ENCODE measurements around the gene KDM4B. TPM values are rescaled to one million over a fixed set of nuclear protein-coding genes. Genes with fewer than 3 reads are reported as not detected.

KDM4B gene
- total RNA-seq, 2 donors from 2014 or later = 31.0 to 31.4 TPM

DNA sequence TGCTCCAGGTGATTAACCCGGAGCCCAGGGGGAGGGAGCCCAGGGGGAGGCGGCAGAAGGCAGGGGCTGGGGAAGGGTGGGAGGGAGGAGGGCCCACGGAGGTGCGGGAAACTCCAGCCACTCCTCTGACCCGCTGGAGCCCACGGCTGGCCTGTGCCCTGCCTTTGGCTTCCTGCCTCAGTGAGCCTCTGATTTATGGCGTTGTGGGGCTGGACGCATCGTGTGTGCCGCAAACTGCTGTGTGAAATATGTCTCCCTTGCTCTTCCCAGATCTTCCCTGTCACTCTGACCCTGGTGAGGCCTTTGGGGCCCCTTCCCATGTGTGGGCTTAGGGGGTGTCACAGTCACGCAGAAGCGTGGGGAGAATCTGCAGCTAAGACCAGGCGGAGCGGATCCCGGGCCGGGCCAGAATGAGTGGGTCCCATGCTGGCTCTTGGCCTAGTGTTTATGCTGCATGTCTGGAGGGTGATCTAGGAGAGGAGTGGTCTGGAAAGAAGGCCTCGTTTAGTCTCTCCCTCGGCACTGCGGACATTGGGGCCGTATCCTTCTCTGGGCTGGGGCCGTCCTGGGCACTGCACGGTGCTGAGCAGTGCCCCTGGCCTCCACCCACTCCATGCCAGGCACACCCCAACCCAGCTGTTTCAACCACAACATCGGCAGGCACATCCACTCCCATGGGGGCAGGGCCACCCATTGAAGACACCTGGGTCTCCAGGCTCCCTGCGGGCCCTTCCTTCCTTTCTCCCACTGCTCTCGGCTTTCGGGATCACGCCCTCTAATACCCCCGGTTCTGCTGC lies 123.0 kb downstream of the KDM4B start:
- intact Hi-C loops (cut with DNase I) = no loop called here
- DNase-seq (ENCODE audit: low spot score) = no peak

DNA sequence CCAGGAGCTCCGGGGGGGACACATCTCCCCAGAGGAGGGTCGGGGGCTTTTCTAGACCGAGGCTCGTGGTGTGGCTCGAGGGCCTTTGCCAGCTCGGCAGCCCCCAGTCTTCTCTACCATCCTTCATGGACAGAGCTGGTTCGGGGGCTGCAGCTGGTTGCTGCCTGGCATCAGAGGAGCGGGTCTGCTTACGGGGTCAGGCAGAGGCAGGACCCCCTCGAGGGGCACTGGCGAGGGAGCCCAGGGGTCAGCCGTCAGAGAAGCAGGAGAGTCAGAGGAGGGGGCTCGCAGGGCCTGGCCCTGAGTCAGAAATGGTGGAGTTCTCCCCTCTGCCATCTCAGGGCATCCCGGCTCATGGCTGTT lies 123.5 kb downstream of the KDM4B start:
- DNase-seq (ENCODE audit: low spot score) = no peak
- intact Hi-C loops (cut with DNase I) = no loop called here

DNA sequence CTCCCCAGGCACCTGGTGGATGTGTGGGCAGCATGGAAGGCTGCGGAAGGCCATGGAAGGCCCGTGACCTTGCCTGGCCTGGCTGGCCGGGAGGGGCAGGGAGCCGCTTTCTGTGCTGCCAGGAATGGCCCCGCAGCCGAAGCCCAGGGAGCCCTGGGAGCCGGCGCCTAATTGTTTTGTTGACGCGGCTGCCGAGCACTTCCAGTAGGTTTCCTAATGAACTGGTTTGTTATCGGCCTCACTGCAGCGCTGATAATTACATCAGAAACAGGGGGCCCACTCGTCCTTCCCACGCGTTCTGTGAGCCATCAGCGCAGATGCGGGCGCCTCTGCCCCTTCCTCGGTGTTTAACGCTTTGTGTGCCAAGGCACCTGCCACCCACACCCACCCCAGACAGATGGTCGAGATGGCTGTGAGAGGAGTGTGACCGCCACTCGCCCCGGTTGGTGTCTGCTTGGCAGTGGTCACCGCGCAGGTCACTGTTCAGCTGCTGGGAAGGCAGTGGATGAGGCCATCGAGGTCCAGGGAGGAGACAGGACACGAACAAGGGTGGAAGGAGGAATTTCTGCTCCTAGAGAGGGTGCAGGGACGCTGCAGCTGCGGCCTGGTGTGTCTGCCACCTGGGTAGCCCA lies 124.5 kb downstream of the KDM4B start:
- intact Hi-C loops (cut with DNase I) = no loop called here
- no peak for DNase-seq (ENCODE audit: low spot score)

DNA sequence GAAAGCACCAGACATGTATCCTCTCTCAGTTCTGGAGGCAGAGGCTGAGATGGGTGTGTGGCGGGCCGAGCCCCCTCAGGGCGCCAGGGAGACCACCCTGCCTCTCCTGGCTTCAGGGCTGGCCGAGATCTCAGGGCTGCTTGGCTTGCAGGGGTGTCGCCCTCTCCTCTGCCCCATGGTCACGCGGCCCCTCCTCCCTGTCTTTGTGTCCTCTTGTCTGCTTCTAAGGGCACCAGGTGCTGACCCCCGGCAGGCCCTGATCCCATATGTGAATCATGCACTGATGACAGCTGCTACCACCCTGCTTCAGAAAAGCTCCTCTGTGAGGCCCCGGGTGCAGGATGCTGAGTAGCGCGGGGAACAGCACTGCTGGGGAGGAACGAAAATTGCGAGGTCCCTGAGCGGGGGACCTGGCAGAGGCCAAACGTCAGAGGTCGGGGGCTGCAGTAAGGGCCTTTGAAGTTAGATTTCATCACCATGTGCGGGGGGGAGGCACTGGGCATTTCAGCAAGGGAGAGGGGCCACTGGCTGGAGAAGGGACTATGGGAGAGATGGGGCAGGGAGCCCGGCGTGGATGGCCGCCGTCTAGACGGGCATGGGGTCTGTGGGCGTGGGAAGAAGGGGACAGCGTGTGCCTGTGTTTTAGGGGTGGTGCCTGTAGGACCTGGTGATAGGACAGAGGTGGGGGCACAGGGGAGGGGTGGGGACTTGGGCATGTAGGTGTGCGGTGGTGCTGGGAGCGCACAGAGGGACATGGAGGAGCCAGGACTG lies 125.2 kb downstream of the KDM4B start:
- no peak for DNase-seq (ENCODE audit: low spot score)
- intact Hi-C loops (cut with DNase I) = no loop called here

DNA sequence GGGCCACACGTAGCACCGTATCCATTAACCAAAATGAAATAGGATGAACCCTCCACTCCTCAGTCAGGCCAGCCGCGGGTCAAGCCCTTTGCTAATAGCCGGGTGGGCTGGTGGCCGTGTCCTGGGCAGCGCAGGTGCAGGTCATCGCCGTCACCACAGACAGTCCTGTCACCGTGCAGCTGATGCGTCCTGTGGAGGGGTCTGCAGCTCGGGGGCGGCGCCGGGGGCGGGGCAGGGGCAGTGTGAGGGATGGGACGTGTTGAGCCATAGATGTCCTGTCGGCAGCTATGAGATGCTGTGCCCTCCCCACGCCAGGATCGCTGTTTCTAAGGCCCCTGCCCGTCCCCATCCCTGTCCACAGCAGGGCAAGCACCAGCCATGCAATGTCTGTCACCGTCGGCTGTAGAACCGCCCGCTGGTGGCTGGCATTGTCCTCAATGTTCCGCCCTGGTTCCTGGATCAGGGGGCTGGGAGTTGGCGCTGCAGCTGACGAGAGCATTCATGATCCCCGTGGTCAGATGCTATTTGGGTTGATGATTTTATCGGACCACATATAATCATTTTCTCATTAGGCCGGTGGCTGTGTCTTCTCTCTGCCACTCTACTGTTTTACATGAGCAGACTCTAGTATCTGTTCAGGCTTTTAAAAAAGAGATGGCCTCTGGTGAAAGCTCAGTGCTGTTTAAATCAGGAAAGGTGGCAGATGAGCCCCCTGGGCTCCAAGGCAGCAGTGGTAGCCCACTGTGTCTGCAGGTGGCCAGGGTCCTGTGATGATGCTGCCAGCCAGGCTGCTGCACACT lies 126.1 kb downstream of the KDM4B start:
- DNase-seq (ENCODE audit: low spot score) = no peak
- intact Hi-C loops (cut with DNase I) = no loop called here

DNA sequence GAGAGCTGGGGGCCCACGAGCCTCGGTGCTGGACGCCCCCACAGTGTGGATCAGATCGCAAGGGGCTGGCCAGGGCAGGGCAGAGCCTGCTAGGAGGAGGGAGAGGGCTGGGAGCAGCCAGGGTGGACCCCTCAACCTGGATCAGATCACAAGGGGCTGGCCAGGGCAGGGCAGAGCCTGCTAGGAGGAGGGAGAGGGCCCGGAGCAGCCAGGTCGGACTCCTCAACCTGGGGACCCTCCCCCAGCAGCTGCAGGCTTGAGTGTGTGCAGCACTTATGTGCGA lies 126.6 kb downstream of the KDM4B start:
- intact Hi-C loops (cut with DNase I) = no loop called here
- no peak for DNase-seq (ENCODE audit: low spot score)

DNA sequence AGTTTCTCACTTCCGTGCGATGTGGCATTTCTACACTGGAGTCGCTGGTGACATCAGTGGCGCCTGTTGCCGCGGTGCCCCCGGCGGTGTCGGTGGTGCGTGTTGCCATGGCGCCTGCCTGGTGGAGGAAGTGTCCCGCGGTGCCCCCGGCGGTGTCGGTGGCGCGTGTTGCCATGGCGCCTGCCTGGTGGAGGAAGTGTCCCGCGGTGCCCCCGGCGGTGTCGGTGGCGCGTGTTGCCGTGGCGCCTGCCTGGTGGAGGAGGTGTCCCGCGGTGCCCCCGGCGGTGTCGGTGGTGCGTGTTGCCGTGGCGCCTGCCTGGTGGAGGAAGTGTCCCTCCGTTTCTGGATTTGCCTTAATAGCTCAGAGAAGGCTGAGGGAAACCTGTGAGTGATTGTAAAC lies 127.6 kb downstream of the KDM4B start:
- intact Hi-C loops (cut with DNase I) = no loop called here
- DNase-seq (ENCODE audit: low spot score) = no peak

GRCh38 chr19:5097331-5097930 lies 128.5 kb downstream of the KDM4B start:
- intact Hi-C loops (cut with DNase I) = no loop called here
- DNase-seq (ENCODE audit: low spot score) = no peak

- intact Hi-C loops (cut with DNase I) = no loop called here
- DNase-seq (ENCODE audit: low spot score) = no peak
Observed at GRCh38 chr19:5097959-5098623, 129.2 kb downstream of the KDM4B start.

DNA sequence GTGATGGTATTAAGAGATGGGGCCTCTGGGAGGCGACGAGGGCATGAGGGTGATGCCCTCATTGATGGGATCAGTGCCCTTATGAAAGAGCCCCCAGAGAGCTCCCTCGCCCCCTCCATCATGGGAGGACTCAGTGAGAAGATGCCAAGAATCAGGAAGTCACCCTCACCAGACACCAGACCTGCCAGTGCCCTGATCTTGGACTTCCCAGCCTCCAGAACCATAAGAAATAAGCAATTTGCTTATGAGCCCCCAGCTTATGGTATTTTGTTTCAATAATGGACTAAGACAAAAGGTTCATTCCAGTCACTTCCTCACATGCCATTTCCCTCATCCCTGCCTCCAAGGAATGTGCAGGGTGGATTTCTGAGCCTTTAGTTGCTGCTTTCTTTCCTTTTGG lies 129.7 kb downstream of the KDM4B start:
- DNase-seq (ENCODE audit: low spot score) = no peak
- intact Hi-C loops (cut with DNase I) = no loop called here

DNA sequence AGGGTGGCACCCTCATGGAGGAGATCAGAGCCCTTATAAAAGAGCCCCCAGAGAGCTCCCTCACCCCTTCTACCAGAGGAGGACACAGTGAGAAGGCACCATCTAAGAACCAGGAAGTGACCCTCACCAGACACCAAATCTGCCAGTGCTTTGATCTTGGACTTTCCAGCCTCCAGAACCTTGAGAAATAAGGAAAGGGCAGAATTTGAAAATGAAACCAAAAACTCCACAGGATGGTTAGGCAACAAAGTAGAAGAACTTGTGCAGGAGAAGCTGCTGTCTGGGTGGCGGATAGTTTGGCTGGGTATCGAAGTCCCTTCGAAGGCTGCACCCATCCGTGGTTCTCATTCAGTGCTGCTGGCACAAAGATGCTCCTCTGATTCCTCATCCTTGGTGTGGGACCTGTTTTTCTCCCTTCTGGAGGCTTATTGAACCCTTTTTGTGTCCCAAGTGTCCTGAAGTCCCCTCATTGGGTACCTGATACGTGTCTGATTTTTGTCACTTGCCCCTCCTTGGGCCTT lies 130.8 kb downstream of the KDM4B start:
- no peak for DNase-seq (ENCODE audit: low spot score)
- intact Hi-C loops (cut with DNase I) = no loop called here

DNA sequence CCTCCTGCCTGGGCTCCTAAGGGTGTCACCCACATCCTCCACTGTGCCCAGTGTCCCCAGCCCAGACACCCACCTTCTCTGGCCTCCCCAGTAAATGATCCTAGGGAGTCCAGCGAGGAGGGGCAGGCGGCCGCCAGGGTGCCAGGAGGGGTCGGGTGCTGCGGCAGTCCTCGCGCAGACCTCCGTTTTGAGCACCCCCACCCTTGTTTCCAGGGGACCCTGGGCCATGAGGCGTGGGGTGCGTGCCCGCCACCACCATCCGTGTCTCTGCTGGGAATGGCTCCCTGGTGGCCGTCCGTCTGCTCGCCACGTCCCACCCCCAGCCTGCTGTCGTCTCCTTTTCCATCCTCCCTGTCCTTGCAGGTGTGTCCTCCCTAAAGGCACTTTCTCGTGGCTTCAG lies 133.0 kb downstream of the KDM4B start:
- no peak for DNase-seq (ENCODE audit: low spot score)
- intact Hi-C loops (cut with DNase I) = no loop called here

DNA sequence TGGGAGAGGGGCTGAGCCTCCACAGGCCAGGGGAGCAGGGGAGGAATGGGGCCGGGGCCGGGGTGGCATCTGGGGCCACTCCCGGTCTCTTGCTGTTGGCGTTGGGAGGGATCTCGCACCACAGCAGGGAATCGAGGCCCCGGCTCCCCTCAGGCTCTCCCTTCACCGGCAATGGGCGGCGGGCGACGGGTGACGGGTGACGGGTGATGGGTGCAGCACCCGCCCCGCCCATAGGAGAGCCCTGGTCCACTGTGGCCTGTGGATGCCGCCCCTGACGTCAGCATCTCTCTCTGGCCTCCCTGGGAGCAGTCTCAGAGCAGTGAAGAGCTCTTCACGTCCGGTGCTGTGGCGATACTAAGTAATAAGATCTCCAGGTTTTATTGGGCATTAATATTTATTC lies 133.6 kb downstream of the KDM4B start:
- intact Hi-C loops (cut with DNase I) = no loop called here
- DNase-seq (ENCODE audit: low spot score) = no peak

DNA sequence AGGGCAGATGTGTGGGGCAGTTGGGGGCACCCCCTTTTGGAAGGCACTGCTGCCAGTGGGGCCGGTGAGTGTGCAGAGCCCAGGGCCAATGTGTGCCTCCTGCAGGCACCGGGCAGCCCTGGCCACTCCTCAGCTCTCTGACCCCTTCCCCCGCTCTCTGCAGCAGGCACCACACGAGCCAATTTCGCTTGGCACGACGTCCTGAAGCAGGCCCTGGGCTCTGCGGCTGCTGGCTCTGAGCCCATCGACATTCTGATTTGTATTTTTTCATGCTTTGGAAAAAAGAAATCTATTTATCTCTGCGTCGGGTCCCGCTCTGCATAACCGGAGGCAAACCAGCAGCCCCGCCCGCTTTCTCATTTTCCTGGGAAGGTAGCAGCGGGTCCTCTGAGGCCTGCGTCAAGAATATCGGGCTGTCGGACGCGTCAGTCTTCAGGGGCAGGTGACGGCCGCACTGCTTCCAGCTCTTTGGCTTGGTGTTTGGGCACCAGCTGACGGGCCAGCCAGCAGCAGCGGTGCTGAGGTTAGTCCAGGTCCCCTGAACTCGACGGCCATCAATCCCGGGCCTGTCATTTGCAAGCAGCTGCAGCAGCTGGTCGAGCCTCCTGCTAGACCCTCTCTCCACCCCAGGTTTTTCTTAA lies 134.3 kb downstream of the KDM4B start:
- intact Hi-C loops (cut with DNase I) = no loop called here
- DNase-seq (ENCODE audit: low spot score) = no peak

GRCh38 chr19:5103812-5104410 lies 135.0 kb downstream of the KDM4B start:
- intact Hi-C loops (cut with DNase I) = no loop called here
- no peak for DNase-seq (ENCODE audit: low spot score)

- intact Hi-C loops (cut with DNase I) = no loop called here
- DNase-seq (ENCODE audit: low spot score) = no peak
Observed at GRCh38 chr19:5104871-5105351, 136.0 kb downstream of the KDM4B start.

DNA sequence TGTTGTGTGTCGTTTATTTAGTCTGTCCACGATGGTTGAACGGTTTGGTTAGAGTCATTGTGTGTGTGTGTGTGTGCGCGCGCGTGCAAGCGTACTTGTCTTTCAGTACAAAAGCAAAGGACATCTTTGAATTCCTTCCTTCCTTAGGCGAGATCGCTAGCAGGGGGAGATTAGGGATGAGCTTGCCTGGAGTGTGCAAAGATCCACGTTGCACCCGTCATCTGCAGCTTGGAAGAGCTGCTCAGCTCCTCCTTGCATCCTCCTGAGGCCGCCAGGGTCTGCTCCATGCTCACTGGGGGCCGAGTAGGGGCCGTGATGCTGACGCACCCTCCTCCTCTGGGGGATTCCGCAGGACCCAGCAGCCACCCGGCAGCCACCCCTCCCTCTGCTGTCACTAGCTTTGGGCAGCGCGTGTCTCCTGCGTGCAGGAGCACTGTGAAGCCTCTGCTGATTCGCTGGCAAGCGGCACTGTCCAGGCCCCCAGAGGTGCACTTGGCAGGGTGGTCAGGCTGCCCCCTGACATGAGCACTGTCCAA lies 137.3 kb downstream of the KDM4B start:
- intact Hi-C loops (cut with DNase I) = no loop called here
- no peak for DNase-seq (ENCODE audit: low spot score)

GRCh38 chr19:5106971-5107370 lies 138.1 kb downstream of the KDM4B start:
- intact Hi-C loops (cut with DNase I) = no loop called here
- no peak for DNase-seq (ENCODE audit: low spot score)

Measured in posterior vena cava (tissue), 2 donors.